Memory B cell (primary cell): ENCODE data around the gene COL18A1.

Experiments
- ATAC-seq: fragments of 150-1000 bp; cut with Tn5 transposase; 2 replicates; pipeline ENCODE4 v1.10.0; 2021; ENCODE audit warnings: low read depth, mild to moderate bottlenecking, moderate library complexity
- DNase-seq, 2 donors: peaks; one replicate each; pipeline ENCODE4 v3.0.0; 2022; ENCODE audit warnings: low spot score in 2 of 2
- H3K27ac Mint-ChIP-seq: one replicate; pipeline ENCODE4 v1.8.0; 2022; ENCODE audit warnings: mild to moderate bottlenecking, moderate library complexity, mixed read lengths
- H3K27me3 Mint-ChIP-seq: one replicate; pipeline ENCODE4 v1.8.0; 2022; ENCODE audit warnings: mixed read lengths
- H3K36me3 Mint-ChIP-seq: one replicate; pipeline ENCODE4 v1.8.0; 2022; ENCODE audit warnings: mild to moderate bottlenecking, mixed read lengths
- H3K4me1 Mint-ChIP-seq: one replicate; pipeline ENCODE4 v1.8.0; 2022; ENCODE audit warnings: mixed read lengths
- H3K4me3 Mint-ChIP-seq: one replicate; pipeline ENCODE4 v1.8.0; 2022; ENCODE audit warnings: mild to moderate bottlenecking, moderate library complexity, mixed read lengths
- H3K9me3 Mint-ChIP-seq: one replicate; pipeline ENCODE4 v1.8.0; 2022; ENCODE audit warnings: mixed read lengths

Gene COL18A1

DNA sequence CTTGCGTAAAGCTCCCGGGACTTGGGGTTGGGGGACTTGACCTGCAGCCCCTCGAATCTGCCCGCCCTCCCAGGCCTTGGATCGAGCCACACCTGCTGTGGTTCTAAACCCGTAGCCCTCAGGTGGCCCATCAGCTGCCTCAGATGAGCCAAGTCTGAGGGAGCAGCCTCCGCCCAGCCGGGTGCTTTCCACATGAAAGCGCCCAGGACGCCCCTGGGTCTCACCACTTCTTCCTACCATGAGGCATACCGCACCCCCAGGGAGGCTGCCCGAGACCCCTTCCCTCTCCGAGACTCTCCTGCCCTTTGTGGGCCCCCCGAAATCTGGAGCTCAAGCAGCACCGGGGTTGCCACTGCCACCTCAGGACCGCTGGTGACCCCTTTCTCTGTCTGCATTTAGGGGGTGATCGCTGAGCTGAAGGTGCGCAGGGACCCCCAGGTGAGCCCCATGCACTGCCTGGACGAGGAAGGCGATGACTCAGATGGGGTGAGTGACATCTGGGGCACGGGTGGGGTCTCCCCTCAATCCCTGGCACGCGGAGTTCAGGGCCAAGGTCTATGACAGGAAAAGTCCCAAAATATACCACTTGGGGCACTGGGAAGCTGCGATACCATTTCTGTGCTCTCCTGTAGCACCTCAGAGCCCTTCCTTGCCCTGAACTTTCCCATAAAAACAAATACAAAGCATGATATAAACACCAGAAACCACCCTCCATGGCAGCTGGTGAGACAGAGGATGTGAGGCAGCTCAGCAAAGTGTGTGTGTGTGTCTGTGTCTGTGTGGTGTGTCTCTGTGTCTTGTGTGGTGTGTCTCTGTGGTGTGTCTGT is 68.7 kb downstream of the COL18A1 start:
- Mint-ChIP-seq H3K4me3 (no peak overlapping the region), H3K4me1 (peaks cover 22% of the 10 kb centered on the region), H3K27ac (peak overlapping the region; percentile 24)

DNA sequence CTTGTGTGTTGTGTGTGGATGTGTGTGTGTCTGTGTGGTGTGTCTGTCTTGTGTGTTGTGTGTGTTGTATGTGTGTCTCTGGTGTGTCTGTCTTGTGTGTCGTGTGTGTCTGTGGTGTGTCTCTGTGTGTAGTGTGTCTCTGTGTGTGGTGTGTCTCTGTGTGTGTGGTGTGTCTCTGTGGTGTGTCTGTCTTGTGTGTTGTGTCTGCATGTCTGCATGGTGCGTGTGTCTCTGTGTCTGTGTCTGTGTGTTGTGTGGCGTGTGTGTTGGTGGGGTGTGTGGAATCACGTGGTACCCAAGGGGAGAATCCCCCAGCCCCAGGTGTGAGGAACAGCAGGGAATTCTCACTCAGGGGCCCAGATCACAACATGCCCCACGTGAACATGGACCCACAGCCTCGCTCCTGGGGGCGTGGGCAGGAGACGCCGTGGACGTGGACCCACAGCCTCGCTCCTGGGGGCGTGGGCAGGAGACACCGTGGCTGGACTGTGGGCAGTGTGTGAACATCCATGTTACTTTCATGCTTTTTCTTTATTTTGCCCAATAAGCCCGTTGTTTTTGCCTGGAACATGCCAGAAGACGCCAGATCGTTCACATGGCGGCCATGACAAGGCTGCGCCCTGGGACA is 69.5 kb downstream of the COL18A1 start:
- H3K27ac Mint-ChIP-seq, result peak overlapping the region; percentile 24

More for the DNA sequence above, 68.7 kb downstream of the COL18A1 start:
- ATAC-seq (no peak), DNase-seq (no peak)
- H3K9me3 Mint-ChIP-seq, result no peaks in the 10 kb centered on the region
- peaks cover 9% of the 10 kb centered on the region for H3K27me3 Mint-ChIP-seq
- peaks cover 4% of the 10 kb centered on the region for H3K36me3 Mint-ChIP-seq

DNA sequence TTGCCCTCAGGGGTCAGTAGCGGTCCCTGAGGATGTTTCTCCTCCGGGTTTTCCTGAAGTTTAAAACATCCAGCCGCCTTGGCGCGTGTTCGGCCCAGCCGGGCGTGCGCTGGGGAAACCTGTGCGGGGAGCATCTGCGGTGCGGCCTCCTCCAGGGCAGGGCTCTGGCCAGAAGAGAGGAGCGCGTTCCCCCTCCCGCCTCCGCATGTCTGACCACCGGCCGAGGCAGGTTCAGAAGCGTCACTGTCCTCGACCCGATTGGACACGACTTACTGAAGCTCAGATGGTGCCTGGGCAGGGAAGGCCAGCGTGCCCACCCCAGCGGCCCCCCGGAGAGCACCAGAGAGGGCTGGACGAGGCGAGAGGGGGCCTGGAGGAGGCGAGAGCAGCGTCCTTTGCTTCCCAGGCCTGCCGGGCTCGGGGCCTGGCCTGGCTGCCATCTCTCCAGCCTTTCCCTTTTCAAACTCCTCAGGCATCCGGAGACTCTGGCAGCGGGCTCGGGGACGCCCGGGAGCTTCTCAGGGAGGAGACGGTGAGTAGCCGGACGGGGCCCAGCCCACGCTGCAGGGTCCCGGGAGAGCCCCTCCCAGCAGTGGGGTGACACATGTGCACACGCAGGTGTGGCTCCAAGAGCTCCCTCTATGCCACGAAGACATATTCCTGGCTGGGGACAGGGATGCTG is 70.2 kb downstream of the COL18A1 start:
- Mint-ChIP-seq H3K4me1 (peaks cover 31% of the 10 kb centered on the region), H3K27ac (no peak overlapping the region), H3K9me3 (no peaks in the 10 kb centered on the region), H3K4me3 (no peak overlapping the region), H3K36me3 (peaks cover 4% of the 10 kb centered on the region), H3K27me3 (peaks cover 9% of the 10 kb centered on the region)
- ATAC-seq (no peak), DNase-seq (no peak)

More for the DNA sequence above, 69.5 kb downstream of the COL18A1 start:
- Mint-ChIP-seq H3K4me1 (peaks cover 28% of the 10 kb centered on the region), H3K4me3 (no peak overlapping the region), H3K9me3 (no peaks in the 10 kb centered on the region), H3K36me3 (peaks cover 4% of the 10 kb centered on the region), H3K27me3 (peaks cover 9% of the 10 kb centered on the region)
- DNase-seq (no peak), ATAC-seq (no peak)

- Mint-ChIP-seq H3K27ac (no peak overlapping the region), H3K4me3 (peak overlapping the region; percentile 39), H3K4me1 (peaks cover 30% of the 10 kb centered on the region)
These were observed 71.0 kb downstream of the COL18A1 start for GRCh38 chr21:45475797-45476570.

DNA sequence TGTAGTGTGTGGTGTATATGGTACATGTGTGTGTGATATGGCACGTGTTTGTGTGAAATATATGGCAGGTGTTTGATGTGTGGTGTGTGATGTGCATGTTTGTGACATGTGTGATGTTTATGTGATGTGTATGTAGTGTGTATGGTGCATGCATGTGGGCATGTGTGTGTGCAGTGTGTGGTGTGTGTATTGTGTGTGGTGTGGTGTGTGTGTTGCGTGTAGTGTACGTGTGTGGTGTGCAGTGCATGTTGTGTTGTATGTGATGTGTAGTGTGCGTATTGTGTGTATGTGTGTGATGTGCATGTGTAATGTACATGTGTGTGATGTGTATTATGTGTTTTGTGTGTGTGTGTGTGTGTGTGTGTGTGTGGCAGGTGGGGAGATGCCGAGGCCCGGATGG is 71.6 kb downstream of the COL18A1 start:
- Mint-ChIP-seq H3K27ac (peak overlapping the region; percentile 4), H3K4me3 (peak overlapping the region; percentile 39), H3K27me3 (peaks cover 9% of the 10 kb centered on the region), H3K4me1 (peaks cover 28% of the 10 kb centered on the region), H3K9me3 (no peaks in the 10 kb centered on the region), H3K36me3 (peaks cover 4% of the 10 kb centered on the region)
- ATAC-seq (no peak), DNase-seq (no peak)

More at GRCh38 chr21:45475797-45476570, 71.0 kb downstream of the COL18A1 start:
- no peak for ATAC-seq
- Mint-ChIP-seq H3K27me3 (peaks cover 9% of the 10 kb centered on the region), H3K9me3 (no peaks in the 10 kb centered on the region), H3K36me3 (peaks cover 4% of the 10 kb centered on the region)
- DNase-seq, result no peak

DNA sequence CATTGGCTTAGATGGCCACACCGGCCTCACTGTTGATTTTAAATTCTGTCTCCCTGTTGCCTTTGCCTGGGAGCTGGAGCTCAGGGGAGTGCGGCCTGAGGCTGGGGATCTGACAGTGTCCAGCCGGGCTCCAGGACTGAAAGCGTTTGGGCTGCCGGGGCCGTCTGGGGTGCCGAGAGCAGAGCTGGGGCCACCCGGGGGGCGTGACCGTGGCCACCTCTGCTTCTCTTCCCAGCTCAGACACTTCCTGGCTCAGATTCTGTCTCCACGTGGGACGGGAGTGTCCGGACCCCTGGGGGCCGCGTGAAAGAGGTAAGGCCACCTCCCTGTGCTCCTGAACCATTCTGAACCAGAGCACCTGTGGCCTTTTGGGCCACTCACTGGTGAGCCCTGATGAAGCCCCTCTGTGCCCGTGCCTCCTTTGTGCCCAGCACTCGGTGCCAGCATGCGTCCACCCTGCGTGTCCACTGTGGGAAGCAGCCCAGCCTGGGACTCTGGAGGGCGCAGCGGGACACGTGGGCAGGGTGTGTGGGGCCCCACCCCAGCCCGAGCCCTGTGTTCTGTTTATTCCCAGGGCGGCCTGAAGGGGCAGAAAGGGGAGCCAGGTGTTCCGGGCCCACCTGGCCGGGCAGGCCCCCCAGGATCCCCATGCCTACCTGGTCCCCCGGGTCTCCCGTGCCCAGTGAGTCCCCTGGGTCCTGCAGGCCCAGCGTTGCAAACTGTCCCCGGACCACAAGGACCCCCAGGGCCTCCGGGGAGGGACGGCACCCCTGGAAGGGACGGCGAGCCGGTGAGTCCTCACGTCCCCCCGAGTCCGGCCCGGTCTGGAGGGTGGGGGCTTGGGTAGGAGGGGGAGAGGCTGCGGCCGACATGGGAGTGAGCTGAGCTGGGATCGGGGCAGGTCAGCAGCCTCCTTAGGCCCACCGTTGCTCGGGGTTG is 72.5 kb downstream of the COL18A1 start:
- Mint-ChIP-seq H3K4me1 (peaks cover 28% of the 10 kb centered on the region), H3K27ac (peak overlapping the region; percentile 60), H3K36me3 (peaks cover 4% of the 10 kb centered on the region), H3K9me3 (no peaks in the 10 kb centered on the region), H3K4me3 (peak overlapping the region; percentile 86), H3K27me3 (peaks cover 9% of the 10 kb centered on the region)
- no peak for DNase-seq
- no peak for ATAC-seq

- H3K27me3 Mint-ChIP-seq, result peaks cover 9% of the 10 kb centered on the region
- peak; percentile 78 for ATAC-seq
- peaks cover 4% of the 10 kb centered on the region for H3K36me3 Mint-ChIP-seq
- peak; percentile 74 to 76 for DNase-seq
- H3K9me3 Mint-ChIP-seq, result no peaks in the 10 kb centered on the region
- H3K4me1 Mint-ChIP-seq, result peaks cover 31% of the 10 kb centered on the region
- peak overlapping the region; percentile 86 for H3K4me3 Mint-ChIP-seq
- peak overlapping the region; percentile 60 for H3K27ac Mint-ChIP-seq
These were observed 73.3 kb downstream of the COL18A1 start for GRCh38 chr21:45478115-45478801.

GRCh38 chr21:45478816-45479669 is 74.1 kb downstream of the COL18A1 start:
- DNase-seq (no peak), ATAC-seq (no peak)
- peaks cover under 1% of the 10 kb centered on the region for H3K9me3 Mint-ChIP-seq
- H3K27ac Mint-ChIP-seq, result peak overlapping the region; percentile 60
- peaks cover 35% of the 10 kb centered on the region for H3K4me1 Mint-ChIP-seq
- H3K4me3 Mint-ChIP-seq, result peak overlapping the region; percentile 86
- H3K27me3 Mint-ChIP-seq, result peaks cover 8% of the 10 kb centered on the region
- H3K36me3 Mint-ChIP-seq, result peaks cover 3% of the 10 kb centered on the region

DNA sequence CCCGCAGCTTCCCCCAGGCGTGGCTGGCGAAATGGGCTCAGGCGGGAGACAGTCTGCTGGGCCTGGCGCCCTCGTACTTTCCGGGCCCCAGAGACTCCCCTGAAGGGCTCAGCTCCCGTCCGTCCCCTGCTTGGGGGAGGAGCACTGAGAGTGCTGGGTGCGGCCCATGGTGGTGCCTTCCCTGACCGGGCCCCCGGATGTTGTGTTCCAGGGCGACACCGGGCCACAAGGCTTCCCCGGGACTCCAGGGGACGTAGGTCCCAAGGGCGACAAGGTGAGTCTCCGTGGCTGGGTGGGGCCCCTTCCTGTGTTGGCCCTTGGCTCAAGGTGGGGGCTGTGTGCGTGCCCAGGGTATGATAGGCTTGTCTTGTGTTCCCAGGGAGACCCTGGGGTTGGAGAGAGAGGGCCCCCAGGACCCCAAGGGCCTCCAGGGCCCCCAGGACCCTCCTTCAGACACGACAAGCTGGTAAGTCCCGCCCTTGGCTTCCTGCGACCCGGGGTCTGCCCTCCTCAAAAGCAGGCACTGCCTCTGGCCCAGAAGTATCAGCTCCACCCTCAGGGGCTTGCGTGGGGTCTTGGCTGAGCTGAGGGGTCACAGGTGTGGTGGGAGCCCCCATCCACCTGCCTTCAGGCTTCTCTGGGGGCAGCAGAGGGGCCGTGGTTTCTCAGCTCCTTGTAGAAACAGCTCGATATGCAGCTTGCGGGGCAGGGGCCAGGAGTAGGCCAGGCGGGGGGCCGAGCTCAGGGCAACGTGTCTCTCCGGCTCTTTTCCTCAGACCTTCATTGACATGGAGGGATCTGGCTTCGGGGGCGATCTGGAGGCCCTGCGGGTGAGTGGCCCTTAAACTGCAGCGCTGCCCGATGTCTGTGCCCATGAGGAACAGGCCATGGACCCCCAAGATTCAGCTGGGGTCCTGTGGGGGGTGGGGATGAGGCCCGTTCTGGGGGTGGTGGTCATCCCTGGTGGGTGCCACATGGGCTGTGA is 75.0 kb downstream of the COL18A1 start:
- peak overlapping the region; percentile 45 for H3K4me3 Mint-ChIP-seq
- ATAC-seq, result peak; percentile 16
- H3K4me1 Mint-ChIP-seq, result peaks cover 36% of the 10 kb centered on the region

DNA sequence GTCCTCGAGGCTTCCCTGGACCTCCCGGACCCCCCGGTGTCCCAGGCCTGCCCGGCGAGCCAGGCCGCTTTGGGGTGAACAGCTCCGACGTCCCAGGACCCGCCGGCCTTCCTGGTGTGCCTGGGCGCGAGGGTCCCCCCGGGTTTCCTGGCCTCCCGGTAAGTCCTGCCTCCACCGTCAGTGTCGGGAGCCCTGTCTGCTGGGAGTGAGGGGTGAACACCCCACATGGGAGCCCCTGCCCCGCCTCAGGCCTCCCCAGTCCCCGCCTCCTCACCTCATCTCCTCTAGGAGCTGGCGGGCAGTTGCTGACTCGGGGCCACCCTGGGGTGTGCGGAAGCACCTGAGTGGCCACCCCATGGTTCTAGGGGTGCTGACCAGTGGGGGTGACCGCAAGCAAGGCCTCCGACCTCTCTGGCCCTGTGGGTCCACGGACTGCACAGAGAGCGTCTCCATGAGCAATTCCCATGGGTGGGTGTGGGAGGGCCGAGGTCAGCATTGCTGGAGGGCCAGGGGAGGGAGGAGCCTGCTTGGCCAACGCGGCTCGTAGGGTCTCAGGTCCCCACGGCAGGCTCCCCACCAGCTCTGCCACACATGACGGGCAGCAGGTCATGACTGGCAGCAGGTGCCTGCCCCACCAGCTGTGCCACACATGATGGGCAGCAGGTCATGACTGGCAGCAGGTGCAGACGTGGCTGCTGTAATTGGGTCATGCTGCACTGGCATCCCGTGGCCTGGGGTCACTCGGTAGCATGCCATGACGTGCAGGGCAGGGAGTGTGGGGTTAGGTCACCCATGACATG is 75.9 kb downstream of the COL18A1 start:
- H3K9me3 Mint-ChIP-seq, result peaks cover 4% of the 10 kb centered on the region
- peaks cover 36% of the 10 kb centered on the region for H3K4me1 Mint-ChIP-seq
- H3K27me3 Mint-ChIP-seq, result peaks cover 5% of the 10 kb centered on the region
- DNase-seq (no peak), ATAC-seq (no peak)
- no peak overlapping the region for H3K27ac Mint-ChIP-seq
- H3K36me3 Mint-ChIP-seq, result no peaks in the 10 kb centered on the region
- H3K4me3 Mint-ChIP-seq, result no peak overlapping the region

More for the DNA sequence above, 75.0 kb downstream of the COL18A1 start:
- H3K27ac Mint-ChIP-seq, result no peak overlapping the region
- no peak for DNase-seq
- H3K9me3 Mint-ChIP-seq, result peaks cover 4% of the 10 kb centered on the region
- no peaks in the 10 kb centered on the region for H3K36me3 Mint-ChIP-seq
- H3K27me3 Mint-ChIP-seq, result peaks cover 5% of the 10 kb centered on the region
